Hematopoietic multipotent progenitor cell treated with erythropoietin and hydrocortisone succinate and interleukin-3 and kit ligand, for 15 days (in vitro differentiated cells): ENCODE measurements around the gene OTUD1.
"Not testable (repeated sequence)": the region's sequence is repeated elsewhere in the genome, so short reads cannot be mapped to it uniquely, and the experiment has no call there.

ENCODE experiments used
- DNase-seq: peaks from one replicate; pipeline ENCODE4 v3.0.0-alpha.2; 2015; ENCODE audit warnings: low spot score

Gene OTUD1

GRCh38 chr10:23438547-23439451 lies at the start of gene OTUD1:
TSS of gene OTUD1 (plus strand) at chr10:23439075. CDS start at chr10:23439458, 383 bp downstream.
- peak; percentile 96 for DNase-seq

GRCh38 chr10:23390408-23390807 lies 48.5 kb upstream of the OTUD1 start:
- not testable (repeated sequence) for DNase-seq

GRCh38 chr10:23390809-23391208 lies 48.1 kb upstream of the OTUD1 start:
- no peak for DNase-seq

- DNase-seq: no peak
Measured at GRCh38 chr10:23391821-23392220, 47.1 kb upstream of the OTUD1 start.

- DNase-seq: no peak
Measured at GRCh38 chr10:23395017-23395416, 43.9 kb upstream of the OTUD1 start.

- no peak for DNase-seq
Measured at GRCh38 chr10:23396695-23397094, 42.2 kb upstream of the OTUD1 start.

GRCh38 chr10:23399701-23400144 lies 39.2 kb upstream of the OTUD1 start:
- DNase-seq: no peak

- no peak for DNase-seq
Measured at GRCh38 chr10:23402856-23403255, 36.0 kb upstream of the OTUD1 start.

- no peak for DNase-seq
Measured at GRCh38 chr10:23403278-23403677, 35.6 kb upstream of the OTUD1 start.

- no peak for DNase-seq
Measured at GRCh38 chr10:23403719-23404118, 35.2 kb upstream of the OTUD1 start.

- no peak for DNase-seq
Measured at GRCh38 chr10:23404461-23404980, 34.4 kb upstream of the OTUD1 start.

- DNase-seq: no peak
Measured at GRCh38 chr10:23405540-23405939, 33.3 kb upstream of the OTUD1 start.

GRCh38 chr10:23406409-23406808 lies 32.5 kb upstream of the OTUD1 start:
- DNase-seq: no peak

GRCh38 chr10:23408330-23408976 lies 30.4 kb upstream of the OTUD1 start:
- no peak for DNase-seq

- DNase-seq: no peak
Measured at GRCh38 chr10:23412223-23412622, 26.7 kb upstream of the OTUD1 start.

- no peak for DNase-seq
Measured at GRCh38 chr10:23413629-23414089, 25.2 kb upstream of the OTUD1 start.

GRCh38 chr10:23414658-23415057 lies 24.2 kb upstream of the OTUD1 start:
- DNase-seq: no peak

GRCh38 chr10:23417254-23417653 lies 21.6 kb upstream of the OTUD1 start:
- no peak for DNase-seq

- no peak for DNase-seq
Measured at GRCh38 chr10:23418051-23418681, 20.7 kb upstream of the OTUD1 start.

- DNase-seq: no peak
Measured at GRCh38 chr10:23419201-23419600, 19.7 kb upstream of the OTUD1 start.

- no peak for DNase-seq
Measured at GRCh38 chr10:23419655-23420329, 19.1 kb upstream of the OTUD1 start.

GRCh38 chr10:23421397-23421796 lies 17.5 kb upstream of the OTUD1 start:
- DNase-seq: no peak
